ENCODE measurements around the gene CRYZL1.

GRCh38 chr21:33654412-33654811, 12.9 kb upstream of the CRYZL1 start:
- TF ChIP-seq CTCF (IDR thresholded peaks at IDR 0.05) (no peak), POLR2A (IDR thresholded peaks at IDR 0.05) (no peak)

Measured in lower leg skin (tissue), 3 donors.